GM18873 (cell line): Measurements from ENCODE around the gene UBXN7.
"Not testable (repeated sequence)": the region's sequence is repeated elsewhere in the genome, so short reads cannot be mapped to it uniquely, and the experiment has no call there.

Experiments used
- ATAC-seq: cut with Tn5 transposase; IDR thresholded peaks from one replicate; pipeline ENCODE4 v1.9.1; 2021; ENCODE audit warnings: mild to moderate bottlenecking, moderate library complexity, moderate number of reproducible peaks; ENCODE audit not compliant: unreplicated experiment, low FRiP score

UBXN7 gene

GRCh38 chr3:196358540-196358939 is 73.7 kb downstream of the UBXN7 start:
- not testable (repeated sequence) for ATAC-seq

GRCh38 chr3:196357905-196358304 is 74.3 kb downstream of the UBXN7 start:
- ATAC-seq: no peak

GRCh38 chr3:196356556-196356955 is 75.7 kb downstream of the UBXN7 start:
- ATAC-seq: no peak

GRCh38 chr3:196355668-196356067 is 76.6 kb downstream of the UBXN7 start:
- ATAC-seq: no peak

GRCh38 chr3:196354132-196354531 is 78.1 kb downstream of the UBXN7 start:
- ATAC-seq: no peak

- no peak for ATAC-seq
Measured at GRCh38 chr3:196351541-196351940, 80.7 kb downstream of the UBXN7 start.

- no peak for ATAC-seq
Measured at GRCh38 chr3:196350067-196350466, 82.2 kb downstream of the UBXN7 start.

GRCh38 chr3:196348698-196349097 is 83.5 kb downstream of the UBXN7 start:
- no peak for ATAC-seq

GRCh38 chr3:196344663-196345062 is 87.6 kb downstream of the UBXN7 start:
- no peak for ATAC-seq

- not testable (repeated sequence) for ATAC-seq
Measured at GRCh38 chr3:196343917-196344316, 88.3 kb downstream of the UBXN7 start.

- ATAC-seq: no peak
Measured at GRCh38 chr3:196341137-196341536, 91.1 kb downstream of the UBXN7 start.

- ATAC-seq: no peak
Measured at GRCh38 chr3:196340466-196340865, 91.8 kb downstream of the UBXN7 start.

- ATAC-seq: no peak
Measured at GRCh38 chr3:196339493-196340254, 92.6 kb downstream of the UBXN7 start.

- ATAC-seq: no peak
Measured at GRCh38 chr3:196339044-196339443, 93.2 kb downstream of the UBXN7 start.

GRCh38 chr3:196336319-196337145 is 95.7 kb downstream of the UBXN7 start:
- no peak for ATAC-seq

- ATAC-seq: no peak
Measured at GRCh38 chr3:196335503-196335948, 96.7 kb downstream of the UBXN7 start.

GRCh38 chr3:196334982-196335381 is 97.2 kb downstream of the UBXN7 start:
- no peak for ATAC-seq

- ATAC-seq: no peak
Measured at GRCh38 chr3:196332168-196332567, 100.1 kb downstream of the UBXN7 start.

GRCh38 chr3:196327405-196327804 is 104.8 kb downstream of the UBXN7 start:
- ATAC-seq: no peak

- no peak for ATAC-seq
Measured at GRCh38 chr3:196326936-196327335, 105.3 kb downstream of the UBXN7 start.

- ATAC-seq: no peak
Measured at GRCh38 chr3:196323691-196324090, 108.5 kb downstream of the UBXN7 start.

- no peak for ATAC-seq
Measured at GRCh38 chr3:196323016-196323415, 109.2 kb downstream of the UBXN7 start.
